Transverse colon (tissue), 1 donor: ENCODE results near the gene IL36RN.

Experiments
- EP300 ChIP-seq: sonication (generic); formaldehyde crosslinking; IDR thresholded peaks from one replicate; pipeline ENCODE4 v1.6.1; 2017; ENCODE audit warnings: antibody characterized with exemption, low read depth
- POLR2A ChIP-seq: fragments of 450-650 bp; IDR thresholded peaks from one replicate; pipeline ENCODE4 v1.6.1; 2016; ENCODE audit warnings: antibody characterized with exemption, mild to moderate bottlenecking, moderate library complexity

- no peak for TF ChIP-seq POLR2A
- TF ChIP-seq EP300 = no peak
Measured at GRCh38 chr2:113032737-113033136, 26.3 kb upstream of the IL36RN start.
